Iris pigment epithelial cell (primary cell): ENCODE results near the gene TMPRSS9.
A peak's percentile ranks its signal among the peaks of the same experiment; 100 is the strongest.

Experiments
- DNase-seq: peaks from one replicate; pipeline ENCODE4 v3.0.0-alpha.2; 2011; ENCODE audit warnings: low read depth

Gene TMPRSS9

GRCh38 chr19:2421581-2422306, 61.7 kb downstream of the TMPRSS9 start:
- no peak for DNase-seq

DNA sequence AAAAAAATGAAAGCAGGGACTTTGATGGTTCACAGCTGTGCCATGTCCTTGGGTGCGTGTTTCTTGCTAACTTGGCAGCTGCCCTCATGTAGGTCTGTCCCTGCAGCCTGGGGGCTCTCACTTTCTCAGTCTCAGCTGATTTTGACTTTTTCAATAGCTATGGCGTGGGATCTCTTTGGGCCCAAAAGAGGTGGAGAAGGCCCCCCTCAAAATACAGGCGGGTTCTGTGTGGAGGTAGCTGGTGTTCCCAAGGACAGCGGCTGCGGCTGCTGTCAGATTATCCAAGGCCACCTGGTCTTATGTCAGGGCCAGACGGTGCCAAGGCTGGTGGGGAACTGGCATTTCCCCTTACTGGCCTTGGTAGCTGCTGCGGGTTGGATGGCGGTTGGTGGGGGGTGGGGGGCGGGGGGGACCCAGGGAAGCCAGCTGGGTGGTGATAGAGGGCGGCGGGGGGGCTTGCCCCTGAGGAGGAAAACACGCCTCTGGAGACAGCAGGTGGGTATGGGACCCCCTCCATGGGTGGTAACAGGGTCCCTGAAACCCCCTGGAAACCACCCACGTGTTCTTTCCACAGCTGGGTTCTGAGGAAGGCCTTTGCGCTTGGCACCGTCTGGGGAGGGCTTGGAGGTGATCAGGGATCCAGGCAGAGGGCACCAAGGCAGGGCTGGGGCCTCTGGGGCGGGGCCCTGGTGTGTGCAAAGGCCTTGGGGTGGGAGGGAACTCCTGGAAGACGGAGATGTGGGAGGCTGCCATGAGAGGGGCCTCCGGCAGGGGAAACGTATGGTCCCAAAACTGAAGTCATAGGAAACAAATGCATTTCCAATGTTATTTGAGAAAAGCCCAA, 63.2 kb downstream of the TMPRSS9 start:
- DNase-seq, result no peak

- no peak for DNase-seq
Observed at GRCh38 chr19:2423915-2424685, 64.0 kb downstream of the TMPRSS9 start.

- DNase-seq, result peak; percentile 85
Observed at GRCh38 chr19:2424686-2425621, 64.9 kb downstream of the TMPRSS9 start.

- no peak for DNase-seq
Observed at GRCh38 chr19:2425622-2426581, 65.8 kb downstream of the TMPRSS9 start.

DNA sequence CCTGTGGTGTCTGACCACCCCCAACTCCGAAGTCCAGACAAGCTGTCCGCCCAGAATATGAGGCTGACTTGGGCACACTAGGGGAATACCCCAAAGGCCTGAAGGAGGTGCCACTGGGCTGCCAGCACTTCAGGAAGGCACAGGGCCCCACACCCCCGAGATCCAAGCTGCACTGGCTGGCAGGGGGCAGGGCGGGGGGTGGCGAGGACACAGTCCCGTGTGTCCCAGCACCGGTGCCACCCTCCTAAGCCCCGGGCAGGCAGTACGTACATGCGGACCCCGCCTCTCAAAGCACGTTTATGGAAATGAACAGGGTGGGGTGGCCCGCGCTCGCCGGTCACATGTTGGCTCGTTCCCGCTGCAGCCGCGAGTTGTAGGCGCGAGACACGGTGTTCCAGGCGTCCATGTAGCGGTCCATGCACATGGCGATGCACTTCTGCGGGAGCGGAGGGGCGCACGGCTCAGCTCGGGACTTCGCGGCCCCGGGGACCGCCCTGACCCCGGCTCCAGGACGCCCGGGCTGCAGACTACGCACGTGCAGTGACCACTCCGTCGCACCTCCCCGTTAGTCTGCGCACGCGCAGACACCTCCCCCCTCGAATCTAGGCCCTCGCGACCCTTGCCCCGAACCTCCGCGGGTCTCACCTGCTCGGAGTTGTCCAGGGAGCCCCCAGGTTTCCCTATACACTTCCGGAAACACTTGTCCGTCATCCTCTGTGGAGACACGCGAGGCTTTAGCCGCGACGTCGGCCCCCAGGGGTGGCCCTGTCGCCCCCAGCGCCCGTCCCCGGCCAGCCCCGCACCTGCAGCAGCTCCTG, 66.8 kb downstream of the TMPRSS9 start:
- peak; percentile 41 for DNase-seq

DNA sequence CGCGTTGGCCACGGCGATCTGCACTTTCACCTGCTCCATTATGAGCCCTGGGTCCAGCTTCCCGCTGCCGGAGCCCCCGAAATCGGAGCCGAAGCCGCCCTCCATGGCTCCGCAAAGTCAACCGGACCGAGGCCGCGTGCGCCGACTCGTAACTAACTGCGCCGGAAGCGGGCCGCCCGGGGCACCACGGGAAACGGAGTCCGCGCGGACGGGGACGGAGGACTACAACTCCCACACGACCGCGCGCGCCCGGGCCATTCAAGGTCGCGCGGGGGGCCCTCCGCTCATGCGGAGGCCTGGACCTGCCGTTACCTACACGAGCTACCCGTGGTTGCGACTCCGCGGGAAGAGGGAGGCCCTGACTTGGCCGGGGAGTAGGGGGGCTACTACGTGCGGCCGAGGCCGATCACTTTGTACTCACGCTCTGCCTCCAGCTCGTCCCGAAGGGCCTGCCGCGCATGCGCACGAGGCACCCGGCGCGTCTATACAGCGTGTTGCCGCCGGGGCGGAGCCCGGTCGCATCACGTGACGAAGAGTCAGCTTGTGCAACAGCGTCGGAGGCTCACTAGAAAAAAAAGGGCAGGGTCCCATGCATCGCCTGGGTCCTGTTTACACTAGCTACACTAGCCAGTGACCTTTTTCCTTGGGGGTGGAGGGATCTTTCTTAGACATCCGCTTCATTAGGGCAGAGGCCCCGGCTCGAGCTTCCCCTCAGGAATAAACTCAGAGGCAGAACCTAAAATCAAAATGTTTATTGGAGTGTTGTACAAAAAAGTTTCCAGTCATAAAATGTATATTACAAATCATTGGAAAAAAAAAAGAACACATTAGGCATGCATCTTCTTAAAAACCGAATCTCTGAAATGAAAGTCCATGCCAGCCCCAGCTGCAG, 67.6 kb downstream of the TMPRSS9 start, which contains the start of gene TIMM13:
Gene TIMM13 (minus strand): TSS at position 158 of the 892 bp plus-strand sequence. CDS start 53 bp downstream, at position 105.
- DNase-seq, result peak; percentile 93

DNA sequence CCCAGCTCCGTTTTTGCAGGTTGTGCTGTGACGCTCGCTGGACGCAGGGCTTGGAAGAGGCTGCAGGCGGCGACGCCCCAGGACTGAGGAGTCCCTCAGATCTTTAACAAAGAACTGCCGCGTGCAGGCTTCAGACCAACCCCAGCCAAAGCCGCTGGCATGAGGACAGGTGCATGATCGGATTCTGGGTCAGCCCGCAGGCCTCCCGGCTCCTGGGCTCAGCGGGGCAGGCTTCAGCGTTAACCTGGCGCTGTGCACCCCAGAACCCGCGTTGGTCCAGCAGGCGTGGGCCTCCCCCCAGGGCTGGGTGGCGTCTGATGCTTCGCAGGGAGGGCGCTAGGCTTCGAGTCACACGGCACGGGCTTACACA, 68.2 kb downstream of the TMPRSS9 start:
- peak; percentile 42 for DNase-seq

- DNase-seq, result no peak
Observed at GRCh38 chr19:2428756-2429711, 69.0 kb downstream of the TMPRSS9 start.

DNA sequence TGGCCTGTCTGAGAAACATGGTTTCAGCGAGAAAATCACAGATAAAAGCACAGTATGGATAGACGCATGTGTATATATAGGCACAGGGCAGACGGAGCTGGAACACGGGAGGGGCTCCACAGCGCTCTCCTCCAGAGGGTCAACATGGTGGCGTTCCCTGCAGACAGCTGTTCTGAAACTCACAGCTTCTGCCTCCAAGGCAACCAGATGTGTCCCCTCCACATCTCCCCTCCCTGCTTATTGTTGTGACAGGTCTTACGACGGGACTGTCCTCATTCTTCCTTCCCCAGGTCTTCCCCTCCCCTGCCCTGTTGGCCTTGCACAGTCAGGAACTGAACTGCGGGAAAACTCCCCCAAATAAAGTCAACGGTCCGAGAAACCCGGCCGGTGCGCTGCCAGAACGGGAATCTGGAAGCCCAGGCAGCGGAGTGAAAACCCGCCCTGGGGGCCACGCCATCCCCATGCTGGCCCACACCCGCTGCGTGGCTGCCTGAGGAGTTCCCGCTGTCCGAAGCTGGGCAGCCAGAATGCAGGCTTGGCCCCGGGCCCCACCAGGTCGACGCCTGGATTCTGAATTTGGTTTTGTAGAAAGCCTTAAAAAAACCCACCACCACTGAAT, 70.0 kb downstream of the TMPRSS9 start:
- no peak for DNase-seq

- DNase-seq, result no peak
Observed at GRCh38 chr19:2431318-2432055, 71.4 kb downstream of the TMPRSS9 start.

DNA sequence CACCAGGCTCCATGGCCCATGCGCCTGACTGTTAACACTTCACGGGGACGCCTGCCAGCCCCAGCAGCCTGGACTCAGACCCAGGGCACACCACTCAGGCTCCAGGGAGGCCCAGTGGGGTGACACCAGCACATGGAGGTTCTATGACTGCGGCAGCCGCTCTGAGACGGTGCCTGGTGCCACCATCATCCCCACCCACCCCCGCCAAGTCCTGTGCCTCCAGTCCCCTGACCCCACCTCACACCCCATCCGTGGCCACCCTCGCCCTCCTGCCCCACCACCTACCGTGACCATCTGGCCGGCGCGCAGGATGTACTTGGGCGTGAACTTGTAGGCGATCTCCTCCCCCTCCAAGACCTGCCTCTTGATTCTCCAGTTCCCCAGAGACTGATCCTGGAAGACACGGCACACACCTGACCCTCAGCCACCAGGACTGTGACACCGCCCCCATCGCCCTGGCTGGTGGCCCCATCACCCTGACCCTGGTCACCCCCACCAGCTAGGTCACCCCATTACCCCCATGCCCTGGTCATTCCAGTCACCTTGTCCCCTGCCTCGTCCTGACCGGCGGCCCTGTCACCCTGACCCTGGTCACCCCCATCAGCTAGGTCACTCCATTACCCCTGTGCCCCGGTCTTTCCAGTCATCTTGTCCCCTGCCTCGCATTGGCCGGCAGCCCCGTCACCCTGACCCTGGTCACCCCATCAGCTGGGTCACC, 72.2 kb downstream of the TMPRSS9 start:
- DNase-seq, result no peak

- no peak for DNase-seq
Observed at GRCh38 chr19:2433854-2434253, 73.8 kb downstream of the TMPRSS9 start.

GRCh38 chr19:2434267-2434666, 74.2 kb downstream of the TMPRSS9 start:
- DNase-seq, result no peak

DNA sequence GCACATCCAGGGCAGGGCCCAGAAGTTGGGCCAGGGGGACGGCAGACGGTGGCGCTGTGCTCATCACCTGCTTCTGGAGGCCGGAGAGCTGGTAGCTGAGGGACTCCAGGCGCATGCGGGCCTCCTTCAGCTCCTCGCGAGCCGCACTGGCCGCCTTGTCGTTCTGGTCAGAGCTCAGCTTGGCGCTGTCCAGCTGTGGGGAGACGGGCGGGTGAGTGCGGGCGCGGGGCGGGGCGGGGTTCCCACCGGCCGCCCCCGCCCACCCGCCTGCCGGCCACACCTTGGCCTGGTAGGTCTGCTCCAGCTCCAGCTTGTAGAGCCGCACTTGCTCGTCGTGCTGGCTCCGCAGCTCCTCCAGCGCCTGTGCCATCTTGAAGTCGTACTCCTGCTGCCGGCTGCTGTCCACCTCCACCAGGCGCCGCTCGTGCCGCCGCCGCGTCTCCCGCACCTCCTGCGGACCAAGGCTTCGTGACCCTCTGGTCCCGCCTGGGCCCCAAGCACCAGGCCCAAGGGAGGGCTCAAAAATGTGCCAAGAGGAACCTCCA, 74.7 kb downstream of the TMPRSS9 start:
- no peak for DNase-seq
